CD4-positive, CD25-positive, alpha-beta regulatory T cell (primary cell): Measurements from ENCODE around the gene ROBO1. TPM values are rescaled to one million over a fixed set of nuclear protein-coding genes. Genes with fewer than 3 reads are reported as not detected.

Source experiments
- ATAC-seq, 2 donors: fragments of 150-1000 bp; cut with Tn5 transposase; one replicate each; pipeline ENCODE4 v1.10.0; 2021; ENCODE audit warnings: low read depth in 2 of 2, moderate number of reproducible peaks in 2 of 2, moderate library complexity in 1 of 2
- DNase-seq, 3 donors: peaks; one replicate each; pipeline versions ENCODE4 v3.0.0 to v3.0.0-alpha.2; 2012 to 2022; ENCODE audit warnings: mixed read lengths in 1 of 3
- H3K27ac ChIP-seq: one replicate; pipeline ENCODE4 v1.7.0; 2013; ENCODE audit warnings: mild to moderate bottlenecking, low read length; ENCODE audit not compliant: insufficient read depth, poor library complexity, severe bottlenecking
- H3K27me3 ChIP-seq: one replicate; pipeline ENCODE4 v1.7.0; 2013; ENCODE audit warnings: low read length; ENCODE audit not compliant: control insufficient read depth, insufficient read depth
- H3K36me3 ChIP-seq: one replicate; pipeline ENCODE4 v1.7.0; 2013; ENCODE audit warnings: mild to moderate bottlenecking, low read length, moderate library complexity; ENCODE audit not compliant: control insufficient read depth, insufficient read depth
- H3K4me1 ChIP-seq: 2 replicates; pipeline ENCODE4 v1.7.0; 2013; ENCODE audit warnings: mild to moderate bottlenecking, low read length; ENCODE audit not compliant: insufficient read depth, control insufficient read depth, poor library complexity, severe bottlenecking
- H3K4me3 ChIP-seq: one replicate; pipeline ENCODE4 v1.7.0; 2013; ENCODE audit warnings: low read depth, mild to moderate bottlenecking, low read length, moderate library complexity
- H3K9me3 ChIP-seq, 2 experiments: 1 replicate in 1 of 2; 2 replicates in 1 of 2; pipeline ENCODE4 v1.7.0; 2013; ENCODE audit warnings: low read length in 2 of 2, mild to moderate bottlenecking in 1 of 2, moderate library complexity in 1 of 2; ENCODE audit not compliant: control insufficient read depth in 2 of 2
- H3K27ac Mint-ChIP-seq, 3 donors: one replicate each; pipeline ENCODE4 v1.8.0; 2020 to 2022; ENCODE audit warnings: mild to moderate bottlenecking in 3 of 3, mixed read lengths in 3 of 3, moderate library complexity in 2 of 3
- H3K27me3 Mint-ChIP-seq: one replicate; pipeline ENCODE4 v1.8.0; 2022; ENCODE audit warnings: mild to moderate bottlenecking, mixed read lengths
- H3K36me3 Mint-ChIP-seq: one replicate; pipeline ENCODE4 v1.8.0; 2020; ENCODE audit warnings: mixed read lengths
- H3K4me1 Mint-ChIP-seq, 4 donors: one replicate each; pipeline ENCODE4 v1.8.0; 2020 to 2022; ENCODE audit warnings: mixed read lengths in 4 of 4, mild to moderate bottlenecking in 1 of 4
- H3K4me3 Mint-ChIP-seq, 4 donors: one replicate each; pipeline ENCODE4 v1.8.0; 2020 to 2022; ENCODE audit warnings: mild to moderate bottlenecking in 4 of 4, mixed read lengths in 4 of 4, moderate library complexity in 3 of 4
- H3K9me3 Mint-ChIP-seq, 7 donors: one replicate each; pipeline ENCODE4 v1.8.0; 2020 to 2022; ENCODE audit warnings: mixed read lengths in 7 of 7, mild to moderate bottlenecking in 3 of 7, moderate library complexity in 2 of 7
- polyA plus RNA-seq, 4 donors: library from polyadenylated mRNA; unstranded; fragments of 300-500 nt; fragmentation: Illumina TruSeq; gene quantifications; one replicate each; pipeline ENCODE4 v1.2.3, GENCODE V29; 2021
- total RNA-seq: library from RNA; stranded (reverse); gene quantifications from one replicate; pipeline ENCODE4 v1.2.3, GENCODE V29; 2022

Gene ROBO1
- total and polyA plus RNA-seq, 5 donors from 2014 or later, result not detected

DNA sequence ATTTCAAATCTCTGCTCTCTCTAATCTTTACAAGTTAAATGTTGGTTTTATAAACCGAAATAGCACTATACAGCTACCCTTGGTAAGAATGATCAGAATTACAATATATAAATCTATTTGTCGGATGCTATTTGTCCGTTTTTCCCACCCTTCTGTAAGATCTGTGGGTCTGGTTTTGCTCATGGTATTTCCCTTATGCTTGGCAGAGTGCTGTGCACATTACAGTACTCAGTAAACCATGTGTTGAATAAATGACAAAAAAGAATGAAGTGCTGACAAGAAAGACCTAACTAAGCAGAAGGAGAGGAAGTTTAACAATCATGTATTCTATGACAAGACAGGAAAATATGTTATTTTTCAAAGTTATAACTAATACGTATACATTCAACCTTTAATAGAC lies 827.2 kb downstream of the ROBO1 start:
- Histone ChIP-seq H3K9me3 (peaks cover 0 to 1% of the 10 kb centered on the region in 2 experiments), H3K27me3 (no peaks in the 10 kb centered on the region), H3K27ac (no peak overlapping the region), H3K4me1 (no peaks in the 10 kb centered on the region), H3K36me3 (no peaks in the 10 kb centered on the region), H3K4me3 (no peak overlapping the region)
- Mint-ChIP-seq H3K27ac (peak overlapping the region in 1 of 3 donors; percentile 63), H3K9me3 (peaks cover 0 to 16% (median 9%) of the 10 kb centered on the region in 7 donors), H3K36me3 (no peaks in the 10 kb centered on the region), H3K27me3 (no peaks in the 10 kb centered on the region), H3K4me1 (no peaks in the 10 kb centered on the region), H3K4me3 (no peak overlapping the region)
- no peak for DNase-seq
- no peak for ATAC-seq

DNA sequence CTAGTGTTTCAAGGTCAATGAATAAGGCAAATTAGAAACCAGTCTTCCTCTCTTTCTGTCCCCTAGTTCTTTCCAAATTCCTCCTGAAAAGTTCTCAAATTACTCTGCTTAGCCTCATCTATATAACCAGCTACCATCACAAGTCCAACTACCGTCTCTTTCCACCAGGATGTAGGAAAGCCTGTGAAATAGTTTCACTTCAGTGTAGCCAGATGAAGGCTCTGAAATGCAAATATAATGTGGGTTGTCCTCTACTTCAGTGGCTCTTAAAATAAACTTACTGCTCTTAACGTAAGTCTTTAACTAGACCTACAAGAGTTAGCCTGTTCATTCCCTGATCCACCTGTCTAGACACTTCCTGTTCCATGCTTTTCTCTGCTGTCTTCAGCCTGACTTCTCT lies 827.7 kb downstream of the ROBO1 start:
- no peak overlapping the region for H3K4me3 Mint-ChIP-seq
- H3K9me3 Mint-ChIP-seq, result peaks cover 0 to 16% (median 8%) of the 10 kb centered on the region in 7 donors
- Histone ChIP-seq H3K27me3 (no peaks in the 10 kb centered on the region), H3K27ac (no peak overlapping the region), H3K9me3 (peaks cover 0 to 1% of the 10 kb centered on the region in 2 experiments), H3K4me3 (no peak overlapping the region), H3K4me1 (no peaks in the 10 kb centered on the region), H3K36me3 (no peaks in the 10 kb centered on the region)
- no peaks in the 10 kb centered on the region for H3K36me3 Mint-ChIP-seq
- H3K27me3 Mint-ChIP-seq, result no peaks in the 10 kb centered on the region
- ATAC-seq (no peak), DNase-seq (no peak)
- H3K27ac Mint-ChIP-seq, result peak overlapping the region in 1 of 3 donors; percentile 63
- H3K4me1 Mint-ChIP-seq, result no peaks in the 10 kb centered on the region

DNA sequence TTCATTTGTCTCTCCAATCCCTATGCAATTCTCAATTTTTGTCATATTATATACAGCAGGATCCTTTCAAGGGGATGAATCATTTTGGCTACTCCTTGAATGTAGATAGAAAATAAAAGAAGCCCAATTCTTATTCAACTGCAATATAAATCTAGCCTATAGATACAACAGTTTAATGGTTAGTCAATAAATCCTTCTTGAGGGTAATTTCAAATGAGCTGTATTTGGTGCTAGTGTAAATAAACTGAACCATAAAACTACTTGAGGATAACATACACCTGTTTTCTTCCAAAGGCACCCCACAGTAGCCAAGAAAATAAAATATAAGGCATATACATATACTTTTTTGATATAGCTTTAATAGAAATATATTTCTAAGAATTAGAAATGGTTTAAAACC lies 830.3 kb downstream of the ROBO1 start:
- H3K36me3 ChIP-seq, result no peaks in the 10 kb centered on the region
- peaks cover 0 to 1% of the 10 kb centered on the region in 2 experiments for H3K9me3 ChIP-seq
- no peak overlapping the region for H3K27ac ChIP-seq
- no peak for ATAC-seq
- H3K27ac Mint-ChIP-seq, result no peak overlapping the region
- H3K4me1 ChIP-seq, result no peaks in the 10 kb centered on the region
- no peaks in the 10 kb centered on the region for H3K36me3 Mint-ChIP-seq
- no peaks in the 10 kb centered on the region for H3K4me1 Mint-ChIP-seq
- no peak overlapping the region for H3K4me3 ChIP-seq
- no peak overlapping the region for H3K4me3 Mint-ChIP-seq
- peaks cover 0 to 14% (median 7%) of the 10 kb centered on the region in 7 donors for H3K9me3 Mint-ChIP-seq
- H3K27me3 Mint-ChIP-seq, result no peaks in the 10 kb centered on the region
- no peaks in the 10 kb centered on the region for H3K27me3 ChIP-seq
- no peak for DNase-seq

DNA sequence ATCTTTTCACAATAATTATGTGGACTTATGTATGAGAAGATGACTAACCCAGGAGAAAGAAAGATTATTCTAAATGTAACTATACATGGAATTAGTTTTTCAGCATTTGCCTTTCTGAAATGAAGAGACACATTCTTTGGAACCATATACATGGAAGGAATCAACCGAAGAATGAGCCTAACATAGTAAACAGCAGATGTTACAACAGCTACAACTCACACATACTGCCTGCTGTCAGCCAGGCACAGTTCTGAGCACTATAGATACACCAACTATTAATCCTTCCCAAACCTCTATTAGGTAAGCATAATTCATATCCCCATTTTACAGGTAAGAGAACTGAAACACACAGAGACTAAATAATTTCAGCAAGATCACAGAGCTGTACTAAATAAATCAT lies 840.0 kb downstream of the ROBO1 start:
- H3K27me3 Mint-ChIP-seq, result no peaks in the 10 kb centered on the region
- H3K27ac ChIP-seq, result no peak overlapping the region
- H3K9me3 Mint-ChIP-seq, result peaks cover 0 to 7% (median 6%) of the 10 kb centered on the region in 7 donors
- H3K9me3 ChIP-seq, result no peaks in the 10 kb centered on the region
- no peaks in the 10 kb centered on the region for H3K36me3 ChIP-seq
- H3K4me1 Mint-ChIP-seq, result no peaks in the 10 kb centered on the region
- no peaks in the 10 kb centered on the region for H3K36me3 Mint-ChIP-seq
- H3K4me1 ChIP-seq, result no peaks in the 10 kb centered on the region
- no peak for ATAC-seq
- H3K27ac Mint-ChIP-seq, result no peak overlapping the region
- H3K27me3 ChIP-seq, result no peaks in the 10 kb centered on the region
- no peak for DNase-seq
- no peak overlapping the region for H3K4me3 ChIP-seq
- no peak overlapping the region for H3K4me3 Mint-ChIP-seq

DNA sequence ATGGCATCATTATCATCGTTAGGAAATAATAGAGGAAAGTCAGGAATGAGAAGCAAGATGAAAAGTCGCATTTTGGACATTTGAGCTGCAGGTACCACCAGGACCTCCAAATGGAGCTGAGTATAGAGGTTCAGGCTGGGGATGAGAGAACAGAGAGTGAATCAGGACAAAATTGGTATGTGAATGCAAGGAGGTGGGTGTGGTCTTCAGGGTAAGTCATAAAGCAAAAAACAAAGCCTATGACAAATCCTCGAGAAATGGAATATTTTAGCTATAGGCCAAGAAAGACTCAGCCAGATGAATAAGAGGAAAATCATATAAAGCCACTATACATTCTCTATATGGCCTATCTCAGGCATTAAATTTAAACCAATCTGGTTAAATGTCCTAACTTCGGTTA lies 841.3 kb downstream of the ROBO1 start:
- Mint-ChIP-seq H3K4me1 (no peaks in the 10 kb centered on the region), H3K9me3 (peaks cover 0 to 8% (median 6%) of the 10 kb centered on the region in 7 donors), H3K4me3 (no peak overlapping the region), H3K36me3 (no peaks in the 10 kb centered on the region), H3K27ac (no peak overlapping the region), H3K27me3 (no peaks in the 10 kb centered on the region)
- H3K4me3 ChIP-seq, result no peak overlapping the region
- H3K27ac ChIP-seq, result no peak overlapping the region
- H3K9me3 ChIP-seq, result peaks cover 0 to 1% of the 10 kb centered on the region in 2 experiments
- ATAC-seq, result no peak
- H3K36me3 ChIP-seq, result no peaks in the 10 kb centered on the region
- H3K27me3 ChIP-seq, result no peaks in the 10 kb centered on the region
- no peak for DNase-seq
- no peaks in the 10 kb centered on the region for H3K4me1 ChIP-seq

DNA sequence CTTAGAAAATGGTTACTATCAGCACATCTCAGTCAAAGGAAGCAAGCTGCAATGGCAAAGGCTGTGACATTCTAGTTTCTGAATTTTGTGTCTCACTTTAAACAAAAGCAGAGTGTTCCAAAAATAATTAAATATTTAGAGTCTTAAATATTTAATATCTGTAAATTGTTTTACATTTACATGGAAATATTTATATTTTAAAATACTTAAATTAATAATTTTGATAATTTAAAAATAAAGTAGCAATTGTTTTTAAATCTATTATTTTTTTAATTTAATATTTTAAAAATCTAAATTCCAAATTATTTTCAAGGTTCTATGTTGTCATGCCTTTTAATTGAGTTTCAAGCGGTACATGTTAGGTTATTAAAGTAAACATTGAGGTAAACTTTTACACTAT lies 843.1 kb downstream of the ROBO1 start:
- H3K4me1 Mint-ChIP-seq, result no peaks in the 10 kb centered on the region
- ATAC-seq, result no peak
- H3K9me3 Mint-ChIP-seq, result peaks cover 0 to 8% (median 2%) of the 10 kb centered on the region in 7 donors
- H3K4me1 ChIP-seq, result no peaks in the 10 kb centered on the region
- H3K9me3 ChIP-seq, result peaks cover 0 to 1% of the 10 kb centered on the region in 2 experiments
- no peaks in the 10 kb centered on the region for H3K27me3 ChIP-seq
- H3K27me3 Mint-ChIP-seq, result no peaks in the 10 kb centered on the region
- H3K4me3 Mint-ChIP-seq, result no peak overlapping the region
- no peaks in the 10 kb centered on the region for H3K36me3 Mint-ChIP-seq
- no peak overlapping the region for H3K27ac ChIP-seq
- DNase-seq, result no peak
- H3K4me3 ChIP-seq, result no peak overlapping the region
- no peaks in the 10 kb centered on the region for H3K36me3 ChIP-seq
- no peak overlapping the region for H3K27ac Mint-ChIP-seq

DNA sequence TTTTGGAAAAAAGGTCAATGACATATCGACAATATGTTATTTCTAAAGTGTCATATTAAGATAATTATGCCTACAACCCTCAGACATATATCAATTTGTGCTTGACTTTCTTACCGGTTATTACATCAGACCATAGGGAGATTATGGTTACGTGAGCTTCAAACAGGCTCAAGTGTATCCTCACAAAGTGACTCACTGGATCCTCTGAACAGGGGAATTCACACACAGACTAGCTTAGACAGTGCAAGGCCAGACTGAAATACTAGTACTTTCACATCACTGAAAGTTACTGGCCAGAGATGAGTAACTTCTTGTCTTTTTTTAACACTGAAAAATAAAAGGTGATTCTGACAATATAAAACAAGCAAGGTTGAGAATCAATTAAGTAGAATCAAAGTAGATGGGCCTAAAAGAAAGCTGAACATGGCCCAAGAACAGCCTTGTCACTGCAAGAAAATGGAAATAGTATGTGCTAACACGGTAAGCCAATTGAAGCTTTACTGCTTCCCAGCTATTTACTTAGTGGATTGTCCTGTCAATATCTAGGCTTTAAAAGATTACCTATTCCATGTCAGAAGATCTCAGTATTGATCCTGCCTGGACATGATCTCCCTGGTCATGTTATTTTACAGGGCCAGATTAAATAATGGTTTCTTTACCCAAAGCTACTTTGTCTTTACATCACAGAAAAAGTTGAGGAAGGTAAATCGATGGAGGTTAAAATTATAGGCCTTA lies 848.6 kb downstream of the ROBO1 start:
- no peaks in the 10 kb centered on the region for H3K36me3 ChIP-seq
- no peak overlapping the region for H3K4me3 ChIP-seq
- Mint-ChIP-seq H3K27me3 (no peaks in the 10 kb centered on the region), H3K36me3 (no peaks in the 10 kb centered on the region), H3K4me1 (no peaks in the 10 kb centered on the region), H3K9me3 (peaks cover 0 to 3% (median 0%) of the 10 kb centered on the region in 7 donors), H3K4me3 (no peak overlapping the region), H3K27ac (no peak overlapping the region)
- peaks cover 0 to 1% of the 10 kb centered on the region in 2 experiments for H3K9me3 ChIP-seq
- H3K4me1 ChIP-seq, result no peaks in the 10 kb centered on the region
- peak in 1 of 2 donors; percentile 34 for ATAC-seq
- H3K27ac ChIP-seq, result no peak overlapping the region
- no peak for DNase-seq
- no peaks in the 10 kb centered on the region for H3K27me3 ChIP-seq
